K562 (cell line): ENCODE data around the gene VARS1. TPM values are rescaled to one million over a fixed set of nuclear protein-coding genes. Genes with fewer than 3 reads are reported as not detected.

Experiments used
- ARNT ChIP-seq, 2 experiments: fragments of 450-650 bp; IDR thresholded peaks; 2 replicates each; pipeline ENCODE4 v1.6.1; 2016; ENCODE audit warnings: mild to moderate bottlenecking in 1 of 2
- BRD9 ChIP-seq: fragments of 450-650 bp; IDR thresholded peaks from 2 replicates; pipeline ENCODE4 v1.6.1; 2018; ENCODE audit warnings: low read depth; ENCODE audit not compliant: partially characterized antibody
- CBX5 ChIP-seq: IDR thresholded peaks from 2 replicates; pipeline ENCODE4 v1.6.1; 2014; ENCODE audit warnings: low read depth, borderline replicate concordance
- CCNT2 ChIP-seq: IDR thresholded peaks from 2 replicates; pipeline ENCODE4 v1.6.1; 2011; ENCODE audit warnings: borderline replicate concordance, low read depth, mild to moderate bottlenecking, moderate library complexity, mixed read lengths, low read length; ENCODE audit not compliant: insufficient read length; ENCODE audit errors: extremely low read depth
- CTBP1 ChIP-seq: fragments of 450-650 bp; IDR thresholded peaks from 2 replicates; pipeline ENCODE4 v1.6.1; 2016; ENCODE audit warnings: borderline replicate concordance
- HDAC8 ChIP-seq: fragments of 450-650 bp; IDR thresholded peaks from 2 replicates; pipeline ENCODE4 v1.6.1; 2016; ENCODE audit warnings: mild to moderate bottlenecking, missing genetic modification characterization, moderate library complexity, missing compliant biosample characterization
- HEY1 ChIP-seq: fragments of 250-450 bp; sonication (Bioruptor Pico); IDR thresholded peaks from 2 replicates; pipeline ENCODE4 v1.5.0; 2020; ENCODE audit warnings: mild to moderate bottlenecking, moderate library complexity, borderline replicate concordance
- JUN ChIP-seq, 2 experiments: sonication (generic) in 1 of 2; formaldehyde crosslinking in 1 of 2; IDR thresholded peaks; 2 replicates each; pipeline versions ENCODE4 v1.6.1 to v1.8.0; 2012 to 2022; ENCODE audit warnings: borderline replicate concordance in 2 of 2, mild to moderate bottlenecking in 2 of 2, improper control_type of control experiment in 1 of 2, low read depth in 1 of 2, low read length in 1 of 2, missing genetic modification reagents in 1 of 2
- KLF1 ChIP-seq: fragments of 450-650 bp; IDR thresholded peaks from 2 replicates; pipeline ENCODE4 v1.6.1; 2016; ENCODE audit warnings: missing genetic modification characterization, missing compliant biosample characterization
- LARP7 ChIP-seq: fragments of 450-650 bp; IDR thresholded peaks from 2 replicates; pipeline ENCODE4 v1.6.1; 2016
- MAFK ChIP-seq: IDR thresholded peaks from 2 replicates; pipeline ENCODE4 v1.6.1; 2011; ENCODE audit warnings: low read length, improper control_type of control experiment
- MEF2D ChIP-seq: conservative IDR thresholded peaks from 2 replicates; pipeline ENCODE4 v1.6.1; 2016; ENCODE audit warnings: low read depth, missing genetic modification characterization, missing compliant biosample characterization
- NFATC3 ChIP-seq: fragments of 450-650 bp; IDR thresholded peaks from 2 replicates; pipeline ENCODE4 v1.6.1; 2017; ENCODE audit warnings: mild to moderate bottlenecking
- PML ChIP-seq: IDR thresholded peaks from 2 replicates; pipeline ENCODE4 v1.6.1; 2012; ENCODE audit warnings: low read length, inconsistent platforms
- RAD21 ChIP-seq, 2 experiments: fragments of 250-450 bp in 1 of 2; fragments of 450-650 bp in 1 of 2; sonication (Bioruptor Pico) in 1 of 2; formaldehyde crosslinking in 1 of 2; IDR thresholded peaks in 1 of 2; conservative IDR thresholded peaks in 1 of 2; 2 replicates each; pipeline versions ENCODE4 v1.4.0 to v1.8.0; 2020 to 2022; ENCODE audit warnings: mild to moderate bottlenecking in 2 of 2, moderate library complexity in 1 of 2
- SIN3A ChIP-seq, 2 experiments: fragments of 150-350 bp in 1 of 2; IDR thresholded peaks; 2 replicates each; pipeline ENCODE4 v1.6.1; 2011 to 2016; ENCODE audit warnings: borderline replicate concordance in 2 of 2, low read depth in 2 of 2, low read length in 2 of 2, mild to moderate bottlenecking in 2 of 2, moderate library complexity in 2 of 2; ENCODE audit not compliant: control insufficient read depth in 1 of 2
- ZFP1 ChIP-seq: fragments of 450-650 bp; formaldehyde crosslinking; IDR thresholded peaks from 2 replicates; pipeline ENCODE4 v1.4.0; 2020; ENCODE audit warnings: mild to moderate bottlenecking, mixed read lengths
- ZNF217 ChIP-seq: sonication (generic); formaldehyde crosslinking; IDR thresholded peaks from 2 replicates; pipeline ENCODE4 v1.8.0; 2022; ENCODE audit warnings: mild to moderate bottlenecking, missing genetic modification reagents
- polyA plus RNA-seq, 8 experiments: library from polyadenylated mRNA; depleted of rRNA in 4 of 8; stranded (reverse) in 5 of 8; unstranded in 3 of 8; fragments of >200 nt; fragmentation: Nextera tagmentation in 2 of 8; fragmentation: Illumina TruSeq in 1 of 8; extraction: Ambion mirVana in 2 of 8; extraction: Trizol in 1 of 8; gene quantifications; 2 replicates each; pipeline versions ENCODE4 v1.2.1 to v1.2.3, GENCODE V29; 2011 to 2014; ENCODE audit warnings: inconsistent platforms in 1 of 8, missing spikeins in 1 of 8
- total RNA-seq, 7 experiments: library from RNA; depleted of rRNA in 6 of 7; stranded (reverse); fragments of >200 nt in 6 of 7; fragmentation: Illumina TruSeq in 2 of 7; extraction: Trizol in 2 of 7; gene quantifications; 2 replicates each; pipeline versions ENCODE4 v1.2.1 to v1.2.3, GENCODE V29; 2011 to 2021; ENCODE audit warnings: low replicate concordance in 1 of 7
- TF ChIP-seq, protein P1 (sequence below): fragments of 250-450 bp; sonication (Bioruptor Pico); IDR thresholded peaks from 2 replicates; pipeline ENCODE4 v1.5.0; 2021
- TF ChIP-seq, protein P2 (sequence below): fragments of 450-650 bp; conservative IDR thresholded peaks from 2 replicates; pipeline ENCODE4 v1.6.1; 2016; ENCODE audit warnings: missing genetic modification characterization, low read depth, mild to moderate bottlenecking, control low read depth, missing compliant biosample characterization
- TF ChIP-seq, protein P3 (sequence below): fragments of 250-450 bp; sonication (Bioruptor Pico); IDR thresholded peaks from 2 replicates; pipeline ENCODE4 v1.8.0; 2022; ENCODE audit warnings: inconsistent platforms, mild to moderate bottlenecking, moderate library complexity, borderline replicate concordance
- TF ChIP-seq, protein P4 (sequence below): fragments of 450-650 bp; formaldehyde crosslinking; conservative IDR thresholded peaks from 2 replicates; pipeline ENCODE4 v1.4.0; 2022; ENCODE audit warnings: mild to moderate bottlenecking, missing genetic modification characterization

Gene VARS1
- total and polyA plus RNA-seq, 9 of the 15 experiments (the other 6 are each of a cell fraction or from before 2014, with no cell fraction given): 2.9 to 488 (median 130) TPM

DNA sequence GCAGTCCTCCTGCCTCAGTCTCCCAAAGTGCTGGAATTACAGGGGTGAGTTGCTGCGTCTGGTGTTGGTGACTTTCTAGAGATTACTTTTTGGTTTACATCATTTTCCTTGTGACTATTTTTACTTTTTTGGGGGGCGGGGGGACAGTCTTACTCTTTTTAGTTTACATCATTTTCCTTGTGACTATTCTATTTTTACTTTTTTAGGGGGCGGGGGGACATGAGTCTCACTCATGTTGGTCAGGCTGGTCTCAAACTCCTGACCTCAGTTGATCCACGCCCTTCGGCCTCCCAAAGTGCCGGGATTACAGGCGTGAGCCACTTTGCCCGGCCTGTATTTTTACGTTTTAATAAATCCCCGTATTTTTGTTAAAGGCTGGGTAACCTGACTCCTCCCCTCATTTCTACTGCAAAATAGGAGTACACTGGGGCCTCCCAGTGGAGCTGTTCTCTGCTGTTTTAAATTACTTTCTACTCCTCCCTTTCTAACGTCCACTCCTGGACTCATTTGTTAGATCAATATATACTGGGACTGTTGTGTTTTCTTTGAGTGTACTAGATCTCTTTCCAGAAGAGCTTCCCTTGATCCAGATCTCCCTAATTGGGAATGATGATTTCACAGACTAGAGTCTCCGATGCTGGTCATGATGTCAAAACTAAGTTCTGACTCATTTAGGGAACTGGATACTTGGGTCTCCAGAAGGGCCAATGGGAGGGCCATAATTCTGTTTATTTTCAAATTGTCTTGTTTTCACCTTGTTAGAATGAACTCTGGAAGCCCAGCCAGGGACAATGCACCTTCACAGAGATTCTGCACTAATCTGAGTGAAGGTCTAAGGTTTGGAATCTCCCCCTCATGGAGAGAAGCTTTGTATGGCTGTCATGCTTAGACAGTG lies 41.2 kb upstream of the VARS1 start (continued):
- TF ChIP-seq SIN3A (IDR thresholded peaks at IDR 0.05; ENCODE audit: borderline replicate concordance in 2 of 2, control insufficient read depth in 1 of 2, low read depth in 2 of 2, low read length in 2 of 2) (peak; percentile 31 to 74; a peak in 2 of 4 replicates), BRD9 (peak; percentile 72), LARP7 (0 out of 2 replicates have a peak, but pooled peaks have one; percentile 16), CTBP1 (no peak), ZNF217 (CRISPR knock-in tag) (no peak), MEF2D (tag) (peak; percentile 89), ARNT (IDR thresholded peaks at IDR 0.05) (peak in 1 of 2 experiments; percentile 82; a peak in 2 of 4 replicates), NFATC3 (no peak), PML (peak; percentile 17), CBX5 (no peak), MAFK (no peak; the same call in 1 of the 2 replicates), RAD21 (CRISPR knock-in tag; conservative IDR thresholded peaks at IDR 0.05 in 1 of 2, IDR thresholded peaks at IDR 0.05 in 1 of 2) (peak; percentile 29 to 32; a peak in 1 of 4 replicates), KLF1 (no peak), CCNT2 (no peak), HDAC8 (tag) (no peak), JUN (IDR thresholded peaks at IDR 0.05; ENCODE audit: borderline replicate concordance, low read depth, low read length) (no peak), JUN (CRISPR knock-in tag; IDR thresholded peaks at IDR 0.05; ENCODE audit: borderline replicate concordance) (no peak), ZFP1 (CRISPR knock-in tag) (no peak), HEY1 (CRISPR knock-in tag) (no peak)
- TF ChIP-seq, protein P1, sequence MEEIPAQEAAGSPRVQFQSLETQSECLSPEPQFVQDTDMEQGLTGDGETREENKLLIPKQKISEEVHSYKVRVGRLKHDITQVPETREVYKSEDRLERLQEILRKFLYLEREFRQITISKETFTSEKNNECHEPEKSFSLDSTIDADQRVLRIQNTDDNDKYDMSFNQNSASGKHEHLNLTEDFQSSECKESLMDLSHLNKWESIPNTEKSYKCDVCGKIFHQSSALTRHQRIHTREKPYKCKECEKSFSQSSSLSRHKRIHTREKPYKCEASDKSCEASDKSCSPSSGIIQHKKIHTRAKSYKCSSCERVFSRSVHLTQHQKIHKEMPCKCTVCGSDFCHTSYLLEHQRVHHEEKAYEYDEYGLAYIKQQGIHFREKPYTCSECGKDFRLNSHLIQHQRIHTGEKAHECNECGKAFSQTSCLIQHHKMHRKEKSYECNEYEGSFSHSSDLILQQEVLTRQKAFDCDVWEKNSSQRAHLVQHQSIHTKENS (CRISPR knock-in tag): no peak
- TF ChIP-seq, protein P2, sequence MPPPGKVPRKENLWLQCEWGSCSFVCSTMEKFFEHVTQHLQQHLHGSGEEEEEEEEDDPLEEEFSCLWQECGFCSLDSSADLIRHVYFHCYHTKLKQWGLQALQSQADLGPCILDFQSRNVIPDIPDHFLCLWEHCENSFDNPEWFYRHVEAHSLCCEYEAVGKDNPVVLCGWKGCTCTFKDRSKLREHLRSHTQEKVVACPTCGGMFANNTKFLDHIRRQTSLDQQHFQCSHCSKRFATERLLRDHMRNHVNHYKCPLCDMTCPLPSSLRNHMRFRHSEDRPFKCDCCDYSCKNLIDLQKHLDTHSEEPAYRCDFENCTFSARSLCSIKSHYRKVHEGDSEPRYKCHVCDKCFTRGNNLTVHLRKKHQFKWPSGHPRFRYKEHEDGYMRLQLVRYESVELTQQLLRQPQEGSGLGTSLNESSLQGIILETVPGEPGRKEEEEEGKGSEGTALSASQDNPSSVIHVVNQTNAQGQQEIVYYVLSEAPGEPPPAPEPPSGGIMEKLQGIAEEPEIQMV: no peak
- TF ChIP-seq, protein P3, sequence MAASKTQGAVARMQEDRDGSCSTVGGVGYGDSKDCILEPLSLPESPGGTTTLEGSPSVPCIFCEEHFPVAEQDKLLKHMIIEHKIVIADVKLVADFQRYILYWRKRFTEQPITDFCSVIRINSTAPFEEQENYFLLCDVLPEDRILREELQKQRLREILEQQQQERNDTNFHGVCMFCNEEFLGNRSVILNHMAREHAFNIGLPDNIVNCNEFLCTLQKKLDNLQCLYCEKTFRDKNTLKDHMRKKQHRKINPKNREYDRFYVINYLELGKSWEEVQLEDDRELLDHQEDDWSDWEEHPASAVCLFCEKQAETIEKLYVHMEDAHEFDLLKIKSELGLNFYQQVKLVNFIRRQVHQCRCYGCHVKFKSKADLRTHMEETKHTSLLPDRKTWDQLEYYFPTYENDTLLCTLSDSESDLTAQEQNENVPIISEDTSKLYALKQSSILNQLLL (CRISPR knock-in tag): 0 out of 2 replicates have a peak, but pooled peaks have one; percentile 18
- TF ChIP-seq, protein P4, sequence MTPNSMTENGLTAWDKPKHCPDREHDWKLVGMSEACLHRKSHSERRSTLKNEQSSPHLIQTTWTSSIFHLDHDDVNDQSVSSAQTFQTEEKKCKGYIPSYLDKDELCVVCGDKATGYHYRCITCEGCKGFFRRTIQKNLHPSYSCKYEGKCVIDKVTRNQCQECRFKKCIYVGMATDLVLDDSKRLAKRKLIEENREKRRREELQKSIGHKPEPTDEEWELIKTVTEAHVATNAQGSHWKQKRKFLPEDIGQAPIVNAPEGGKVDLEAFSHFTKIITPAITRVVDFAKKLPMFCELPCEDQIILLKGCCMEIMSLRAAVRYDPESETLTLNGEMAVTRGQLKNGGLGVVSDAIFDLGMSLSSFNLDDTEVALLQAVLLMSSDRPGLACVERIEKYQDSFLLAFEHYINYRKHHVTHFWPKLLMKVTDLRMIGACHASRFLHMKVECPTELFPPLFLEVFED: no peak
